Activated T-helper 1 cell treated with Interleukin-2 at 50 U/mL for 16 hours (primary cell): ENCODE measurements around the gene PATE4.
"Not testable (repeated sequence)": the region's sequence is repeated elsewhere in the genome, so short reads cannot be mapped to it uniquely, and the experiment has no call there.

Experiments
- DNase-seq: peaks from one replicate; pipeline ENCODE4 v3.0.0-alpha.2; 2020; ENCODE audit warnings: low read depth

Gene PATE4, protein sequence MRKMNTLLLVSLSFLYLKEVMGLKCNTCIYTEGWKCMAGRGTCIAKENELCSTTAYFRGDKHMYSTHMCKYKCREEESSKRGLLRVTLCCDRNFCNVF

DNA sequence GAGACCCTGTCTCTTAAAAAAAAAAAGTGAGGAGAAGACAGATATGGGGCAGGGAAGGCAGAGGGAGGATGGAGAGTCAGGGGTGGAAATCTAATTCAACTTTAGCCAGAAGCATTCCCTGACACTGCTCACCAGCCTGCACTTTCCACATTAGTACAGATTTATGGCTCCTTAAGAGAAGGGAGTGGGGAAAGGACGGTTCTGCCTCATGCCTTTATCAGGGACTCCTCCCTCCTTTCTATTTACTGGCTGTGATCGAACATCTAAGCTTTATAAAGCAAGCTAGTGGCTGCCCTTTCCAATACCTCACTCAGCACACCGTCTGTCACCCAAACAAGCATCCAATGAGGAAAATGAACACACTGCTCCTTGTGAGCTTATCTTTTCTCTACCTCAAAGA lies at the start of gene PATE4:
TSS of gene PATE4 (plus strand) at position 301 of the 400 bp plus-strand sequence. CDS start at position 345, 44 bp downstream.
- DNase-seq: no peak

DNA sequence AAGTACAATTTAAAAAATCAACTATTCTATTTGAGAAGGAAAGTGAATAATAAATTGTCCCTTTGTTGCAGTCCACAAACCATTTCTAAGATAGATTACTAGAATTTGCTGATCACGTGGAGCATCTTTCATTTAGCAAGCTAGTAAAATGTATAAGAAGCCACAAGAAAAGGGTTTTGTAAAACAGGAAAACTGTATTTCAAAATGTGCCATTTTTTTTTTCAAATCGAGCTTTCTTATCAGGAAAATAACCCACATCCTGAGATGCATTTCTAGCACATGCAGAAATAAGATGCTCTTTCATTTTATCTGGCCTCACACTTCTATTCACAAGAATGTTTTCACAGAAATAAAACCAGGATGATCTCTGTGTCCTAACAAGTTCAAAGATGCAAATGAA lies 48.4 kb upstream of the PATE4 start:
- no peak for DNase-seq

DNA sequence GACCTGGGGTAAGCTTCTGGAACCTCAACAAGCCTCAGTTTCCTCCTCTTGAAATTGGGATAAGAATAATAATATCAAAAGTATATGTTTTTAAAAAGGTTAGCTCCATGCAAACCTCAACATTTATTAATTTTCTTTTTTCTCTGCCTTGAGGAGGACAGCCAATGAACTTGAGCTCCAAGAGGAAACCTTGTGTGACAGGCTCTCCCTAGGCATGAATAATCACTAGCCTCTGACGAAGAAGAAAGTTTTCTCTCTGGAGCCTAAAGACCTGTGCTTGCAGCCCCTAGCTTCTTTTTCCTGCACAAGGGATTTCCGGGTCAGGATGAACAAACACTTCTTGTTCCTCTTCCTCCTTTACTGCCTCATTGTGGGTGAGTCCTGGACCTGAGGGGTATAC lies 45.3 kb upstream of the PATE4 start, which contains the start of gene PATE3:
TSS of gene PATE3 (plus strand) at position 301 of the 400 bp plus-strand sequence. CDS start at position 326, 25 bp downstream.
- DNase-seq: no peak

DNA sequence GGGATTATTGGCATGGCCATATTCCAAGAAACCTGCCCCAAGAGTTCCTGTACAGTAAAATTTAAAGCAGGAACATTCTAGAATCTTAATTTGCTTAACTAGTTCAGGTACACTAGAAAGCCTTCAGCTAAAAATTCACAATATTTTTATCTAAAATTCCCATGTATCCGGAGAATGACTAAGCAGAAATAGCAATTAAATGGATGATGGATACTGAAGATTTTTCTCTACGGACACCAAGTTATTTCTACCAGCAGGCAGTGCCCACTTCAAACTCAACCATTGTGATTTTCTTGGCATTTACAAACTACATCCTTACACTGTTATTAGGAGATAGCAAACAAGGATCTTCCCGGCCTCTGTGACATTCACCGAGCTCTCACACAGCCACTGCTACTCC lies 42.3 kb upstream of the PATE4 start:
- DNase-seq: no peak

DNA sequence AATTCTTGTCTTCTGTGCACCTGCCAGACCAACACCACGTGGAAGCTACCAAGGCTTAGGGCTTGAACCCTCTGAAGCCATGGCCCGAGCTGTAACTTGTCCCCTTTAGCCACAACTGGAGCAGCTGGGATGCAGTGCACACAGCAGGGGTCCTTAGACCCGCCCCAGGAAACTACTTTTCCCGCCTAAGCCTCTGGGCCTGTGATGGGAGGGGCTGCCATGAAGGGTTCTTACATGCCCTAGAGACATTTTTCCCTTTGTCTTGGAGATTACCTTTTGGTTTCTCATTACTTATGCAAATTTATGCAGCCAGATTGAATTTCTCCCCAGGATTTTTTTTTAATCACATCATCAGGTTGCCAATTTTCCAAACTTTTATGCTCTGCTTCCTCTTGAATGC lies 35.5 kb upstream of the PATE4 start:
- no peak for DNase-seq

DNA sequence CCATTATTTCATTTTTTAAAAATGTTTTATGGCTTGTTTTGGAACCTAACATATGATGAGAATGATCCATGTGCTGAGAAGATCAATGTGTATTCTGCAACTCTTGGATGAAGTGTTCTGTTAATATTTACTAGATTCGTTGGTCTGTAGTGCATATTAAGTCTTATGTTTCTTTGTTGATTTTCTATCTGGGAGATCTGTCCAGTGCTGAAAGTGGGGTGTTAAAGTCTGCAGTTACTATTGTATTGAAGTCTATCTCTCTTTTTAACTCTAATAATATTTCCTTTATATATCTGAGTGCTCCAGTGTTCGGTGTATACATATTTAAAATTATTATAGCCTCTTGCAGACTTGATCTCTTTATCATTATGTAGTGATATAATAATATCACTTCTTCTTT lies 33.3 kb upstream of the PATE4 start:
- no peak for DNase-seq

DNA sequence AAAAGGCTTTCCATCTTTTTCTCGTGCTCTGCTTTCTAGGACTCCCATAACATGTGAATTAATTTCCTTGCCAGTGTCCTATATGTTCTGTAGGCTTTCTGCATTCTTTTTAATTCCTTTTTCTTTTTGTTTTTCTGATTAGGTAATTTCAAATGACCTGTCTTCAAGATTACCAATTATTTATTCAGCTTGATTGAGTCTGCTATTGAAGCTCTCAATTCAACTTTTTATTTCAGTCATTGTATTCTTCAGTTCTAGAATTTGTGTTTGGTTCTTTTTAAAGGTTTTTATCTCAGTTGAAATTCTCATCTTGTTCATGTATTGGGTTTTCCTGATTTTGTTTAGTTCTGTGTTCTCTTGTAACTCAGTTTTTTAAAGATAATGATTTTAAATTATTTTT lies 30.7 kb upstream of the PATE4 start:
- DNase-seq: no peak

DNA sequence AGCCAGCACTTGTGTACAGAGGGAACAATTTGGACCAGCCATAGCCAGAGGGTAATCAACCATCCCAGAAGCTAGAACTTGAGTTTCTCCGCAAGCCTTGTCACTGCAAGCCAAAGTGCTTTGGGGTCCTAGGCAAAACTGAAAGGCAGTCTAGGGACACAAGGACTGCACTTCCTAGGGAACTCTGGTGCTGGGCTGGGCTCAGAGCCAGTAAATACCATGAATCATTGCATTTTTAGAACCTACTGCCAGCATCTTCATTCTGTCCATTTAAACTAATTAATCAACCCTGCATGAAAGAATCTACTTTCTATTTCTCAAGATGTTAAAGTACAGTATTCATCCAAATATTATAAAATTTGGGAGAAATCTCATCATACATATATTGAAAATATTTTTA lies 25.2 kb upstream of the PATE4 start:
- no peak for DNase-seq

DNA sequence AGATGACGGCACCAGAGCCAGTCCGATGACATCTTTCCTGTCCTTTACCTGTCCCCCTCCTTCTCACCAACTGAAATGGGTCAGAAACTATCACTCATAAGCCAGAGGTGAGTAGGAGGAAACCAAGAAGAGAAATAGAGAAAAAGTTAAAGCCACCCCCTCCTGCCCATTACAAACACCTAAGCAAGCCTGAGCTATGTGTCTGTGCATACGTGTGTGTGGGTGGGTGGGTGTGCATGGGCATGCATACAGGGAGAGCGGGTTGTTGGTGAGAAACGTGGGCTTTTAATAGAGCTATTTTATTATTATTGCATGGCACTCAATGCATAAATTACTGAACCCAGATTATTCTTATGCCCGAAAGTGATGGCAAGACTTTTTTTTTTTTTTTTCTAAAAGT lies 2.6 kb downstream of the PATE4 start:
- DNase-seq: no peak

DNA sequence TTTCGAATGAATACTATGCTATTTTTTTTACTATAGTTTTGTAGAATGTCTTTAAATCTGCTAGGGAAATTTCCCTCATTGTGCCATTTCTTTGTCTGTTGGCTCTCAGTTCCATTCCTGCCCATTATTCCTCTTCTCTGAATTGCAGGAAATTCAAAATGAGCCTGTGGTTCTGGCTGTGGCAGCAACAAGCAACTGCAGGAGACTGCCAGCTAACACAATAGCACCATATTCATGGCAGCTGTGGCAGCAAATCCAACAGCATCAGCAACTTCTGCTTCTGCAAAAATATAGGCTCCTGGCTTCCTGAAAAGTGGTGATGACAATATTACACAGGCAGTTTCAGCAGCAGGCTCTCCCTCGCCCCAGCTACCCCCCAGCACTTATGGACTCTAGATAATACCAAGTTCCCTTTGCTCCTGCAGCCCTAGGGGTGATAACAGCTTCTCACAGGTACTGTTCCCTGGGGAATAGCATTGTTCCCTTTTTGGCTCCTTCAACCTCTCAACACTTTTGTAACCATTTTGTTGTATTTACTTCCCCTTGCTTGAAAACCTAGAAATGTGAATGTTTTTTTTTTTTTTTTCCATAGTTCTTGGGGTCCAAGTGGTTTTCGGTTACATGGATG lies 9.3 kb downstream of the PATE4 start:
- no peak for DNase-seq

DNA sequence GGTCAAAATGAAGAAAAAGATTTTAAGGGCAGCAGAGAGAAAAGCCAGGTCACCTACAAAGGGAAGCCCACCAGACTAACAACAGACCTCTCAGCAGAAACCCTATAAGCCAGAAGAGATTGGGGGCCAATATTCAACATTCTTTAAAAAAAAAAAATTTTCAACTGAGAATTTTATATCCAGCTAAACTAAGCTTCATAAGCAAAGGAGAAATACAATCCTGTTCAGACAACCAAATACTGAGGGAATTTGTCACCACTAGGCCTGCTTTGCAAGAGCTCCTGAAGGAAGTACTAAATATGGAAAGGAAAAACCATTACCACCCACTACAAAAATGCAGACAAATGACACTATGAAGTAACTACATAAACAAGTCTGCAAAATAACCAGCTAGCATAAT lies 13.1 kb downstream of the PATE4 start:
- DNase-seq: no peak

DNA sequence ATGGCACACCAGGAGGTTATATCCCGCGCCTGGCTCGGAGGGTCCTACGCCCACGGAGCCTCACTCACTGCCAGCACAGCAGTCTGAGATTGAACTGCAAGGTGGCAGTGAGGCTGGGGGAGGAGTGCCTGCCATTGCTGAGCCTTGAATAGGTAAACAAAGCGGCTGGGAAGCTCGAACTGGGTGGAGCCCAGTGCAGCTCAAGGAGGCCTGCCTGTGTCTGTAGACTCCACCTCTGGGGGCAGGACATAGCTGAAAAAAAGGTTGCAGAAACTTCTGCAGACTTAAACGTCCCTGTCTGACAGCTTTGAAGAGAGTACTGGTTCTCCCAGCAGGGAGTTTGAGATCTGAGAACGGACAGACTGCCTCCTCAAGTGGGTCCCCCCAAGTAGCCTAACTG lies 24.6 kb downstream of the PATE4 start:
- not testable (repeated sequence) for DNase-seq

DNA sequence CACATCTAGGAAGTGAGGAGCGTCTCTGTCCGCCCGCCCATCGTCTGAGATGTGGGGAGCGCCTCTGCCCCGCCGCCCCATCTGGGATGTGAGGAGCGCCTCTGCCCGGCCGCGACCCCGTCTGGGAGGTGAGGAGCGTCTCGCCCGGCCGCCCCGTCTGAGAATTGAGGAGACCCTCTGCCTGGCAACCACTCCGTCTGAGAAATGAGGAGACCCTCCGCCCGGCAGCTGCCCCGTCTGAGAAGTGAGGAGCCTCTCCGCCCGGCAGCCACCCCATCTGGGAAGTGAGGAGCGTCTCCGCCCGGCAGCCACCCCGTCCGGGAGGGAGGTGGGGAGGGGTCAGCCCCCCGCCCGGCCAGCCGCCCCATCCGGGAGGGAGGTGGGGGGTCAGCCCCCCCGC lies 29.7 kb downstream of the PATE4 start:
- not testable (repeated sequence) for DNase-seq

DNA sequence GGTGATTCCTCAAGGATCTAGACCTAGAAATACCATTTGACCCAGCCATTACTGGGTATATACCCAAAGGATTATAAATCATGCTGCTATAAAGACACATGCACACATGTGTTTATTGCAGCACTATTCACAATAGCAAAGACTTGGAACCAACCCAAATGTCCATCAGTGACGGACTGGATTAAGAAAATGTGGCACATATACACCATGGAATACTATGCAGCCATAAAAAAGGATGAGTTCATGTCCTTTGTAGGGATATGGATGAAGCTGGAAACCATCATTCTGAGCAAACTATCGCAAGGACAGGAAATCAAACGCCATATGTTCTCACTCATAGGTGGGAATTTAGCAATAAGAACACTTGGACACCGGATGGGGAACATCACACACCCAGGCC lies 32.2 kb downstream of the PATE4 start:
- DNase-seq: not testable (repeated sequence)

DNA sequence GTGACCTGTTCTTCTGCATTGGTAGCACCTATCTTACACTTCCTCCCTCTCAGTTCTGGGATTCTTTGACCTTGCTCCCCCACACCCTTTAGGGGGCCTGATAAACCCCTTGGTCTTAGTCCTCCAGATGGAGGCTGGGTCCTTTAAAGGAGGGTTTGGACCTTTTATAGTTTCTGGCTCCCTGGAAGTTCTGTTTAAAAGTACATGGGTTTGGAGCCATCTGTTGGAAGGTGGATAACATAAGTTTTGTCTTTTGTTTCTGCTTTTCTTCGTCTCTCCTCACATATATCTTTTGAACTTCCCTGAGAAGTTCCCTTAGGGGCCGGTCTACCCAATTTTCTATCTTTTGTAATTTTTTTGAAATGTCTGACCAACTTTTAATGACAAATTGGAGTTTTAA lies 36.4 kb downstream of the PATE4 start:
- no peak for DNase-seq

DNA sequence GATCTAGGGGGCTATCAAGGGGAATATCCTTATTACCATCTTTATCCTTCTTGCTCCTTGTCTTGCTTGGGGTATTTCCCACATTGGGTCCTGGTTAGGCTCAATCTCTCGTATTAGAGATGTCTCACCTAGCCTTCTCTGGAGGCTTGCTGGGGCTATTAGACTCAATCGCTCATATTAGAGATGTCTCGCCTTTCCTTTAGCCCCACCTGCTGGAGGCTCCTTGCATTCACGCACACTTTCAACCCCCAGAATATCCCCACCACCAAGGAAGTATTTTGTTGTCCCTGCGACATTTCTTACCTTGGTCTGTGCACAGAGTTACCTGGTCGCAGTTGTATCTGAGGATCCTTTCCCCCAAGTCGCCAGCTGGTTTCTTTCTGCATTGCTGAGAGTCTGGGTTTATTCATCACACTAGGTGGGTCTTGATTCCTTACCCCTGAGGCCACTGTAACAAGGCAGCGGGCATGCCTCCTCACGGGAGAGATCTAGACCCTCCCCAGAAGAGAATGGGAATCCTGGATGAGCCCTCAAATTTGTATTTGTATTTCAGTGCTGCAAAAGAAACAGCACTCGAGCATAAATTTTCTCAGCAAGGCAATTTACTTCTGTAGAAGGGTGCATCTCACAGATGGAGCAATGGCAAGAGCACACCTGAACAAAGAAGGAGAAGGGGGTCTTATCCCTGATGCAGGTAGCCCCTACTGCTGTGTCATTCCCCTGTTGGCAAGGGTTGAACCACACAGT lies 38.4 kb downstream of the PATE4 start:
- DNase-seq: no peak

DNA sequence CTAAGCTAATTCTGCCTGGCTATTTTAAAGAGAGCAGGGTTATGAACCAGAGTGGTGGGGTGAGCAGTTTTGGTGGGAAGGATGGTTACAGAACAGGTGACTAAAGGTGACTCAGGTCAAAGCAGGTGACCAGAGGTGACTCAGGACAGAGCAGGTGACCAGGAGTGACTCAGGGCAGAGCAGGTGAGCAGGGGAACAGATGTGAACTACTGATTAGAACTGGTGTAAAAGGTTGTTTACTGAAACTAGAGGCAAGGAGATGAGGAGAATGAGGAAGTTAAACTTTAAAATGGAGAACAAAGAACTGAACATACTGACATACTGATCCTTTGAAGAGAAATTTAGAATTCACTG lies 39.0 kb downstream of the PATE4 start:
- DNase-seq: no peak

DNA sequence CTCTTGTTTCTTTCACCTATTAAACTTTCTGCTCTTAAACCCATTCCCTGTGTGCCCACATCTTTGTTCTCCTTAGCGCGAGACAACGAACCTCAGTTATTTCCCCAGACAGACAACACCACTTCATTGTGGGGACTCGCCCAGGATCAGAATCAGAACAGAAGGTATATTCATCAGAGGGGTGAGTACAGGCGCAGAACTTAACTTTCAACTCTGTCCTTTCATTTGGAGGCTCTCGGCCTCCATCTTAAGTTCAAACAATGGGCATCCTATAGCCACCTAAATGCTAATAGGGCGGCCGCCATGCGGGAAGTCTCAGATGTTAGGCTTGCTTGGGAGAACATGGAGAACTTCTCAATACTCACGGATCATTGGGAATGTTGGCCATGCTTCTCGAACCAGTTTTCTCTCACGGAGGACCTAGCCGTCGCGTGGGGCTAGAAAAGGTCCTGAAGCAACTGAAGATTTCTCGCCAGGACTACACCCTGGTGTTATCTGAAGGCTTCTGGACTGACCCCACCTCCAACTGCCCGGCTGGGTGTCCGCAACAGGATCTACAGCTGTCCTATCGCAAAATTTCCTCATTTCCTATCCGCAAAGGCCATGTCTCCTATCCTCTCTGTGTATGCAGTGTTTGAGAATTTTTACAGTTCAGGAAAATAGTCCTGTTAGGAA lies 40.9 kb downstream of the PATE4 start:
- no peak for DNase-seq

DNA sequence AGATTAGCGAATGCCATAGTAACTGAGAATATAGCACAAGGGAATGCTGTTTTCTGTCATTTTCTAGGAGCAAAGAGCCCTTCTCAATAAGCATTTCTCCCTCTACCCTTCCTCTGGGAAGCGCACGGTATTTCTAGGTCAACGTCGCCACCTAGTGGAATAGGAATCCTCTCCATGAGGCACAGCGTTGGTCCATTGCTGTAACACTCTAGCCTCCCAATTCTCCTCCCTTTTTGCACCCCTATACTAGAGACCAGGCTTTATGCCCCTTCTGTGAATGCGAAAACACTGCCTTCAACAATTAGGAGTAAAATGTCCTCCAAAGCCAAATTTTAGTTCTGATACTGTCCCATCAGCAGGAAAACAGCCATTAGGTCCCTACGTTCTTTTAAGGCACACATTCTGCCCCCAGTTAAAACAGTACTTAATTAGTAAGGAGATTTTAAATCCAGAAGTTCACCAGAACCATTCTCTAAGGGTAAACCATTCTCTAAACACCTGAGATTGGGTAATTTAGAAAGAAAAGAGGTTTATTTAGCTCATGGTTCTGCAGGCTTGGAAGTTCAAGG lies 41.5 kb downstream of the PATE4 start:
- DNase-seq: no peak

DNA sequence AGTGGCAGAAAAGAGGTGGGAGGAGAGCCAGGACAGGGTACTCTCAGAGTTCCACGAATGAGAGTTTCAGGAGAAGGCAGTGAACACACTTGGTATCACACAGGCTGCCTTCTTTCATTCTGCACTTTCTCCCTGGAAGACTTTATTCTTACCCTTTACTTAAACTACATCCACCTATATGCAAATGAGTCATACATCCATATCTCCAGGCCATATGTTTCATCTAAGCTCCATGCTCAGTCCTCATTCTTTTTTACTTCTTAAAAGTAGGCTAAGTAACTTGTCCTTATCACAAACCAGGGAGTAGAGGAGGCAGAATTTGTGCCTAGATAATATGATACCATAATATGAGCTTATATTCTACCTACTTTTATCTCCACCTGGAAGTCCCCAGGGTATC lies 48.2 kb downstream of the PATE4 start:
- DNase-seq: no peak

DNA sequence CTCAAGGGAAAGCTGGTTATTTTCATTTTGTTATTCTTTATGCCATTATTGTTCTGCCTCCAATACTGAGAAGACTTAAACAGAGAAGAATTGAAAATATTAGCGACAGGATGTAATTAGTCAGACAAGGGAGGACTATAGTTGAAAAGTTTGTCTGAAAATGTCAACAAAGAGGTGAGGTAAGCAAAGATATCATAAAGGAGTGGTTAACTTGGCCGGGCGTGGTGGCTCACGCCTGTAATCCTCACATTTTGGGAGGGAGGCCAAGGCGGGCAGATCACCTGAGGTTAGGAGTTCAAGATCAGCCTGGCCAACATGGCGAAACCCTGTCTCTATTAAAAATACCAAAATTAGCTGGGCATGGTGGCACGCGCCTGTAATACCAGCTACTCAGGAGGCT lies 50.3 kb downstream of the PATE4 start:
- no peak for DNase-seq

DNA sequence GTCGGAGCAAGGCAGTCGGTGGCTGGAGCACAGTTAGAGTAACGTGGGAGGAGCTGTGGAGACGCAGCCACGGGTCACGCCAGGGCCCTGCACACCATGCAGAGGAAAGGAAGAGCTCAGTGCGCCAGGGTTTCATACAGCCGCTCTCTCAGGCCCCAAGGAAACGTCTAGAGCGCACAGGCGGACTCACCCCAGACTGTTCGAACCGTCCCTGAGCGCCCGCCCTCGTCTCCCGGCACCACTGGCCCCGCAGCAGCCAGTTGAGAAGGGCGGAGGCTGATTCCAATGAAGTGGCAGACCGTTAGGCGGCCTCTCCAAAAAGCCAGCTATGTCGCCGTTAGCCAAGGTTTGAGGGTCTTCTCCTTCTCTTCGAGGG lies 53.9 kb downstream of the PATE4 start:
- no peak for DNase-seq
